CMK (cell line): Measurements from ENCODE around the gene GPR12.

Experiments used
- DNase-seq: peaks from one replicate; pipeline ENCODE4 v3.0.0-alpha.2; 2010; ENCODE audit warnings: low read depth

GPR12 gene

GRCh38 chr13:26759907-26760831 lies at the start of gene GPR12:
TSS of gene GPR12 (minus strand) at chr13:26760786. CDS start at chr13:26759827, 959 bp downstream.
- DNase-seq, result no peak

GRCh38 chr13:26810095-26810494 lies 49.5 kb upstream of the GPR12 start:
- DNase-seq, result no peak

GRCh38 chr13:26806891-26807290 lies 46.3 kb upstream of the GPR12 start:
- DNase-seq, result no peak

GRCh38 chr13:26787961-26788360 lies 27.4 kb upstream of the GPR12 start:
- no peak for DNase-seq

GRCh38 chr13:26786651-26787295 lies 26.2 kb upstream of the GPR12 start:
- no peak for DNase-seq

GRCh38 chr13:26785838-26786630 lies 25.4 kb upstream of the GPR12 start:
- DNase-seq, result no peak

GRCh38 chr13:26784704-26785639 lies 24.4 kb upstream of the GPR12 start:
- DNase-seq, result no peak

- DNase-seq, result no peak
These were observed 19.8 kb upstream of the GPR12 start for GRCh38 chr13:26780411-26780810.

GRCh38 chr13:26779321-26779720 lies 18.7 kb upstream of the GPR12 start:
- DNase-seq, result no peak

GRCh38 chr13:26772531-26772930 lies 11.9 kb upstream of the GPR12 start:
- DNase-seq, result no peak

GRCh38 chr13:26771796-26772195 lies 11.2 kb upstream of the GPR12 start:
- no peak for DNase-seq

GRCh38 chr13:26762745-26763345 lies 2.3 kb upstream of the GPR12 start:
- no peak for DNase-seq

- no peak for DNase-seq
These were observed 421 bp upstream of the GPR12 start for GRCh38 chr13:26760832-26761582.

- DNase-seq, result no peak
These were observed 1.2 kb downstream of the GPR12 start for GRCh38 chr13:26759249-26759906.

- DNase-seq, result no peak
These were observed 2.0 kb downstream of the GPR12 start for GRCh38 chr13:26758496-26759157.

- DNase-seq, result no peak
These were observed 3.6 kb downstream of the GPR12 start for GRCh38 chr13:26756961-26757360.

GRCh38 chr13:26752671-26753070 lies 7.9 kb downstream of the GPR12 start:
- no peak for DNase-seq

GRCh38 chr13:26749905-26750304 lies 10.7 kb downstream of the GPR12 start:
- no peak for DNase-seq

GRCh38 chr13:26749285-26749684 lies 11.3 kb downstream of the GPR12 start:
- DNase-seq, result no peak
